ENCODE measurements around the gene AFDN. TPM values are rescaled to one million over a fixed set of nuclear protein-coding genes. Genes with fewer than 3 reads are reported as not detected.

The AFDN gene
- polyA plus RNA-seq, 1 experiment: 20.4 TPM

- H3K4me3 ChIP-seq (ENCODE audit: low read depth, low read length): no peak overlapping the region
- DNase-seq (ENCODE audit: low read depth): no peak
- no peaks in the 10 kb centered on the region for H3K27me3 ChIP-seq (ENCODE audit: control insufficient read depth, insufficient read depth, low read length)
- CTCF ChIA-PET: interaction anchor here (1.2 kb wide), 1 partner anchor 9 kb away, joined by 3 read pairs; no protein-coding TSS in a partner anchor
- TF ChIP-seq, protein P1, sequence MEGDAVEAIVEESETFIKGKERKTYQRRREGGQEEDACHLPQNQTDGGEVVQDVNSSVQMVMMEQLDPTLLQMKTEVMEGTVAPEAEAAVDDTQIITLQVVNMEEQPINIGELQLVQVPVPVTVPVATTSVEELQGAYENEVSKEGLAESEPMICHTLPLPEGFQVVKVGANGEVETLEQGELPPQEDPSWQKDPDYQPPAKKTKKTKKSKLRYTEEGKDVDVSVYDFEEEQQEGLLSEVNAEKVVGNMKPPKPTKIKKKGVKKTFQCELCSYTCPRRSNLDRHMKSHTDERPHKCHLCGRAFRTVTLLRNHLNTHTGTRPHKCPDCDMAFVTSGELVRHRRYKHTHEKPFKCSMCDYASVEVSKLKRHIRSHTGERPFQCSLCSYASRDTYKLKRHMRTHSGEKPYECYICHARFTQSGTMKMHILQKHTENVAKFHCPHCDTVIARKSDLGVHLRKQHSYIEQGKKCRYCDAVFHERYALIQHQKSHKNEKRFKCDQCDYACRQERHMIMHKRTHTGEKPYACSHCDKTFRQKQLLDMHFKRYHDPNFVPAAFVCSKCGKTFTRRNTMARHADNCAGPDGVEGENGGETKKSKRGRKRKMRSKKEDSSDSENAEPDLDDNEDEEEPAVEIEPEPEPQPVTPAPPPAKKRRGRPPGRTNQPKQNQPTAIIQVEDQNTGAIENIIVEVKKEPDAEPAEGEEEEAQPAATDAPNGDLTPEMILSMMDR (IDR thresholded peaks at IDR 0.05; ENCODE audit: insufficient read depth, low read depth, low read length): no peak
- POLR2A ChIA-PET: no interaction called here
- peaks cover 5% of the 10 kb centered on the region for H3K36me3 ChIP-seq (ENCODE audit: control insufficient read depth, insufficient read depth, low read length)
Observed at GRCh38 chr6:167920165-167920564, 93.5 kb downstream of the AFDN start.

- TF ChIP-seq, protein P1 (IDR thresholded peaks at IDR 0.05; ENCODE audit: insufficient read depth, low read depth, low read length): no peak
- Histone ChIP-seq H3K27me3 (ENCODE audit: control insufficient read depth, insufficient read depth, low read length) (no peaks in the 10 kb centered on the region), H3K4me3 (ENCODE audit: low read depth, low read length) (no peak overlapping the region), H3K36me3 (ENCODE audit: control insufficient read depth, insufficient read depth, low read length) (peaks cover 5% of the 10 kb centered on the region)
- ChIA-PET POLR2A (interaction anchor here (0.5 kb wide), 1 partner anchor 211 kb away, joined by 6 read pairs; no protein-coding TSS in a partner anchor), CTCF (interaction anchor here (0.6 kb wide), 1 partner anchor 798 kb away, joined by 4 read pairs; no protein-coding TSS in a partner anchor)
- DNase-seq (ENCODE audit: low read depth): no peak
Observed at GRCh38 chr6:167921831-167922230, 95.1 kb downstream of the AFDN start.

- Histone ChIP-seq H3K4me3 (ENCODE audit: low read depth, low read length) (no peak overlapping the region), H3K27me3 (ENCODE audit: control insufficient read depth, insufficient read depth, low read length) (no peaks in the 10 kb centered on the region), H3K36me3 (ENCODE audit: control insufficient read depth, insufficient read depth, low read length) (peaks cover 3% of the 10 kb centered on the region)
- peak; percentile 47 for DNase-seq (ENCODE audit: low read depth)
- TF ChIP-seq, protein P1 (IDR thresholded peaks at IDR 0.05; ENCODE audit: insufficient read depth, low read depth, low read length): no peak
- ChIA-PET POLR2A (interaction anchor here (0.6 kb wide), 1 partner anchor 15 kb away, joined by 3 read pairs; no protein-coding TSS in a partner anchor), CTCF (interaction anchor here (0.9 kb wide), 1 partner anchor 10 kb away, joined by 3 read pairs; no protein-coding TSS in a partner anchor)
Observed at GRCh38 chr6:167925026-167925425, 98.3 kb downstream of the AFDN start.

- H3K4me3 ChIP-seq (ENCODE audit: low read depth, low read length): no peak overlapping the region
- peaks cover 2% of the 10 kb centered on the region; the same call in 1 of the 2 replicates for H3K36me3 ChIP-seq (ENCODE audit: control insufficient read depth, insufficient read depth, low read length)
- TF ChIP-seq, protein P1 (IDR thresholded peaks at IDR 0.05; ENCODE audit: insufficient read depth, low read depth, low read length): no peak
- POLR2A ChIA-PET: no interaction called here
- no peak for DNase-seq (ENCODE audit: low read depth)
- CTCF ChIA-PET: no interaction called here
- no peaks in the 10 kb centered on the region for H3K27me3 ChIP-seq (ENCODE audit: control insufficient read depth, insufficient read depth, low read length)
Observed at GRCh38 chr6:167927246-167927645, 100.5 kb downstream of the AFDN start.

GRCh38 chr6:167928111-167928510, 101.4 kb downstream of the AFDN start:
- Histone ChIP-seq H3K4me3 (ENCODE audit: low read depth, low read length) (no peak overlapping the region), H3K36me3 (ENCODE audit: control insufficient read depth, insufficient read depth, low read length) (peaks cover 2% of the 10 kb centered on the region; the same call in 1 of the 2 replicates), H3K27me3 (ENCODE audit: control insufficient read depth, insufficient read depth, low read length) (no peaks in the 10 kb centered on the region)
- no peak for DNase-seq (ENCODE audit: low read depth)
- TF ChIP-seq, protein P1 (IDR thresholded peaks at IDR 0.05; ENCODE audit: insufficient read depth, low read depth, low read length): no peak
- POLR2A ChIA-PET: no interaction called here
- CTCF ChIA-PET: no interaction called here
